HG03280 (cell line): Measurements from ENCODE around the gene PAX1.

ENCODE experiments used
- ATAC-seq: cut with Tn5 transposase; IDR thresholded peaks from one replicate; pipeline ENCODE4 v1.9.1; 2021; ENCODE audit warnings: mild to moderate bottlenecking, moderate library complexity; ENCODE audit not compliant: unreplicated experiment

The PAX1 gene

DNA sequence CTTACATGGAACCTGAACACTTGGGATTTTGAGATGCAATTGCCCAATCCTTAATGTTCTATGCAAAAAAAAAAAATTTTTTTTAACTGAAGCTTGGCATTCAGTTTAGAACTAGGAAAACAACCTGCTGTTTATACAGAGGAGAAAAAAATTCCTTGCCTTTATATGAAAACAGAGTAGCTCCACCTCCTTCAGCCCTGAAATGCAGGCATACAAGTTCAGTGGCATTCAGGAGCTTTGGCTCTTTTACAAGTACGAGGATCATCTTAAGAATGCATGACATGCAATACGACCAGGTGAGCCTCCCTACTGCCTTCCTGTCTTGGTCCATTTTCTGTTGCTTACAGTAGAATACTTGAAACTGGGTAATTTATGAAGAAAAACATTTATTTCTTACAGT lies 20.4 kb downstream of the PAX1 start:
- ATAC-seq, result no peak

DNA sequence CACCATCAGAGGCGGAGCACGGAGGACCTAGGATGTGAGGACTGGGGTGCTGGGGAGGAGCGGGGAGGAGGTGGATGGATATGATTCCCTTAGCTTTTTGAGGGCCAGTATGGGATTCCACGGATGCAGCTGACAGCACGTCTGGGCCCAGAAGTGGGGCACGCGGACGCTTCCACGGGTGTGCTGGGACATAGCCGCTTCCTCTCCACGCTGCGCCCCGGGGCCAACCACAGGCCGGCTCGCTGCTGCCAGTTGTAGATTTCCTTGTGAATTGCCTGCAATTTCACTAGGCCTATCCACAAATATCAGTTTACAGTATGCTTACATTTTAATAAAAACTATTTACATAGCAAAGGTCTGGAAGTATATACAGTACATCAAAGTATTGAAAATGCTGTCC lies 23.9 kb downstream of the PAX1 start:
- ATAC-seq, result no peak

DNA sequence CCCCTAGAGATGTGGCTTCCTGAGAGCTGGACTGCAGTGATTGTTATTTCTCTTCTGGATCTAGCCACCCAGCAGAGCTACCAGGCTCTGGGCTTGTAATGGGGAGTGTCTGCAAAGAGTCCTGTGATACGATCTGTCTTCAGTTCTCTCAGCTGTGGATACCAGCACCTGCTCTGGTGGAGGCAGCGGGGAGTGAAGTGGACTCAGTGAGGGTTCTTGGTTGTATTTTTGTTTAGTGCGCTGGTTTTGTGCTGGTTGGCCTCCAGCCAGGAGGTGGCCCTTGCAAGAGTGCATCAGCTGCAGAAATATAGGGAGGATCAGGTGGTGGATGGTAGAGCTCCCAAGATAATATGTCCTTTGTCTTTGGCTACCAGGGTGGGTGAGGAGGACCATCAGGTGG lies 33.7 kb downstream of the PAX1 start:
- ATAC-seq, result no peak

DNA sequence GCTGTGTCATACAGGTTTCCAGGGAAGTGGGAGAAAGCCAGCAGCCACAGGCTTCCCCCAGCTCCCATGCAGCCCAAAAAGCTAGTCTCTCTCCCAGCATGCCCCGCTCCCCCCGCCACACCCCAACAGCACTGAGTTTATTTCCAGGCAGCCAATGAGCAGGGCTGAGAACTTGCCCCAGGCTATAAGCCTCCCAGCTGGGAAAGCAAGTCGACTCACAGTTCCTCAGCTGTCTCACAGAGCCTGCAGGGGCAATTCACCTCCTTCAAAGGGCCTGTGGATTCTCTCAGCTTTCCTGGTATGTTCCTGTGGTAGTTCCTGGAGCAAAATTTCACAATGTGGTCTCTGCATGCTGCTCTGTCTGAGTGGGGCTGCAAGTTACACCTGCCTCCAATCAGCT lies 34.2 kb downstream of the PAX1 start:
- no peak for ATAC-seq

DNA sequence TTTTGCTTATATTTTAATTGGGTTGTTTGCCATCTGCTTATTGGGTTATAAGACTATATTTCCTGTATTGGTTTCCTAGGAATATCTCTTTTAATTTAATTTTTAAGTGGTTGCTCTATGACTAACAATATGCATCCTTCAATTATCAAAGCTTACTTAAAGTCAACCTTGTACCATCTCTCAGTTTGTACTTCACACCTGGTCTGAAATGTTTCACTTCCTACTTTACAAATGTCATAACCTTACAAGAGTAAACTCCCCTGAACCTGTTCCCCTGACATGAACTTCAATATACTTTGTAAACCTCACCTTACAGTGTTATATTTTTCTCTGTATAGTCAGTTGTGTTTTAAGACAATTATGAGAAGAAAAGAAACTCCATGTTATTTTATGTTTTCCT lies 35.8 kb downstream of the PAX1 start:
- no peak for ATAC-seq

DNA sequence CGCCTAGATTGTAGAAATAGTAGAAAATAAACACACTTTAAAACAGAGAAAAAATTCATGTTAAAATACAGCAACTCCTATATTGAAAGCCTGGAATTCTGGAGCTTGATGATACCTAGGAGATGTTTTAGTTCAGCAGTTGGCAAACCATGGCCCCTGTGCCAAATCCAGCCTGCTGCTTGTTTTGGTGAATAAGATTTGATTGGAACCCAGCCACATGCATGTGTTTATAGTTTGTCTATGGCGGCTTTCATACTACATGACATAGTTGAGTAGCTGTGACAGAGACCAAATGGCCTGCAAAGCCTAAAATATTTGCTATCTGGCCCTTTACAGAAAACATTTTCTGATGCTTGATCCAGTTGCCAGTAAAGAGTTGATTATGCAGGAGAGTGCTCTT lies 57.2 kb downstream of the PAX1 start:
- no peak for ATAC-seq

DNA sequence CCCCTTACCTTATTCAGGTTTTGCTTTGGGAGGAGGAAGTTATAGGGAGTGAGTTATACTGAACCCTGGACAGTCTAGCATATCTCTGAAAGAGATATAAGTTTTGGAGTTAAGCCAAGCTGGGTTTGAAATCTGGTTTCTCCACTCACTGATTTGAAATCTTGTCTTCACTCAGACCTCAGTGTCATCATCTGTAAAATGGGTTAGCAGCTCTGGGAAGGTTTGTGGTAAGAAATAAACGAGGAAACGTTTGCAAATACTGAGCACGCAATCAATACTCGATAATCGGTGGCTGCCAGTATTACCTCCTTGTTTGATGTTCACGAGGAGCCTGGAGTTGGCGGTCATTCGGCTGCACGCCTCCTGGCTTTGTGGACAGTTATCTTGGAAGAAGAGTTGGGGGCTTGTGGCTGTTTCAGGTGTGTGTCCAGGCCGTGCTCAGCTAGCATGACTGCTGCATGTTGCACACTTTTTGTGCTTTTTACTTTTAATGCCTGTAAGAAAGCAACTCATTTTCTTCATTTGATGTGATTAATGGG lies 61.8 kb downstream of the PAX1 start:
- no peak for ATAC-seq

DNA sequence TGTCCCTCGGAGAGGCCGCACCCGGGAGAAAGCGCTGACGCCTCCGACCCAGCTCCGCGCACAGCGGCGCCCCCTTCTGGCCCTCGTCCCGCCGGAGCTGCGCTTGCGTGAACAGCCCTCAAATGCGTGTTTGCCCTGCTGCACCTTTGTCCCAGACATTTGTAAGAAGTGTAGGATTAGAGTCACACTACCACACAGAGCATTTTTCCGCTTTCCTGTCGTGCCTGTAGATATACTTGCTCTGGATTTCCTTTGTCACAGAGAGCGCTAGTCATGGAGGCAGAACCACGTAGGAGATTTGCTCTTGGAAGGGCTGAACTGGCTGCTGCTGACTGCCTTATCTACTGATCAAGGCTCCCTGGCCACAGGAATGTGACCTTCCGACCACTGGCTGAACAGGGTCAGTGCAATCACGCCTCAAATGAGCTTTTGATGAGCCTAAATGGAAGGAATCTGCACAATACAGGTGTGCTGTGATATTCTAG lies 62.3 kb downstream of the PAX1 start:
- no peak for ATAC-seq
